A549 (cell line): ENCODE measurements around the gene ADPRHL1. TPM values are rescaled to one million over a fixed set of nuclear protein-coding genes. Genes with fewer than 3 reads are reported as not detected.

ENCODE experiments used
- ATAC-seq, 2 experiments: fragments of 200-7000 bp in 1 of 2; fragments of >200 bp in 1 of 2; cut with Nextera tagmentation in 1 of 2; cut with Tn5 transposase in 1 of 2; 3 replicates each; pipeline versions ENCODE4 v1.8.0 to v1.9.1; 2018 to 2020; ENCODE audit warnings: mild to moderate bottlenecking in 1 of 2, moderate library complexity in 1 of 2
- CTCF ChIA-PET: fragments of 300-600 bp; sonication (Branson Sonifier 250); formaldehyde crosslinking; extraction: SDS; loops from one replicate; lab custom pipeline; 2021; ENCODE audit warnings: antibody characterized with exemption, inconsistent platforms; lab: Yijun Ruan, JAX
- POLR2A ChIA-PET: fragments of 350-600 bp; formaldehyde crosslinking; extraction: SDS; loops from one replicate; lab custom pipeline; 2021; ENCODE audit warnings: antibody characterized with exemption, inconsistent platforms; lab: Yijun Ruan, JAX
- DNase-seq, 2 experiments: peaks; one replicate each; pipeline versions ENCODE4 v3.0.0 to v3.0.0-alpha.2; 2011 to 2016; ENCODE audit warnings: low read depth in 1 of 2, low spot score in 1 of 2
- FAIRE-seq: peaks from 2 replicates; lab custom pipeline; 2011; peaks lifted over from hg19 to GRCh38; lab: Jason Lieb, UNC
- H3K27ac ChIP-seq, 2 experiments: fragments of >200 bp; sonication (Bioruptor Twin); formaldehyde crosslinking; 3 replicates each; pipeline ENCODE4 v1.5.1; 2016 to 2017
- H3K4me1 ChIP-seq: fragments of >200 bp; sonication (Bioruptor Twin); formaldehyde crosslinking; 3 replicates; pipeline ENCODE4 v1.6.1; 2016
- H3K4me2 ChIP-seq: fragments of >200 bp; sonication (Bioruptor Twin); formaldehyde crosslinking; 3 replicates; pipeline ENCODE4 v1.6.1; 2016
- H3K4me3 ChIP-seq: fragments of >200 bp; sonication (Bioruptor Twin); formaldehyde crosslinking; 3 replicates; pipeline ENCODE4 v1.5.1; 2016
- H3K9me3 ChIP-seq: fragments of >200 bp; sonication (Bioruptor Twin); formaldehyde crosslinking; 3 replicates; pipeline ENCODE4 v1.6.1; 2016
- BHLHE40 ChIP-seq: IDR thresholded peaks from 2 replicates; pipeline ENCODE4 v1.6.1; 2012; ENCODE audit warnings: low read depth, low read length, inconsistent platforms
- CHD2 ChIP-seq: fragments of 150-350 bp; IDR thresholded peaks from 2 replicates; pipeline ENCODE4 v1.6.1; 2014; ENCODE audit warnings: low read length; ENCODE audit not compliant: partially characterized antibody
- CHD4 ChIP-seq: fragments of 200-600 bp; sonication (generic); IDR thresholded peaks from 2 replicates; pipeline ENCODE4 v1.6.1; 2016; ENCODE audit warnings: antibody characterized with exemption, mild to moderate bottlenecking, borderline replicate concordance
- EHF ChIP-seq: fragments of 250-450 bp; sonication (Bioruptor Pico); IDR thresholded peaks from 2 replicates; pipeline ENCODE4 v1.5.0; 2020; ENCODE audit warnings: mild to moderate bottlenecking
- EHMT2 ChIP-seq: fragments of 200-600 bp; sonication (generic); IDR thresholded peaks from 2 replicates; pipeline ENCODE4 v1.6.1; 2016; ENCODE audit warnings: antibody characterized with exemption, low read depth, mild to moderate bottlenecking, moderate library complexity
- EP300 ChIP-seq, 2 experiments: fragments of >200 bp; sonication (Bioruptor Twin); formaldehyde crosslinking; IDR thresholded peaks; 2 replicates in 1 of 2; 3 replicates in 1 of 2; pipeline ENCODE4 v1.6.1; 2016 to 2017
- FOSL2 ChIP-seq, 2 experiments: fragments of 450-650 bp in 1 of 2; fragments of >200 bp in 1 of 2; sonication (Bioruptor Twin) in 1 of 2; formaldehyde crosslinking; IDR thresholded peaks; 2 replicates each; pipeline versions ENCODE4 v1.5.0 to v1.6.1; 2016 to 2020; ENCODE audit warnings: mild to moderate bottlenecking in 1 of 2, moderate library complexity in 1 of 2
- FOXS1 ChIP-seq: fragments of 250-450 bp; sonication (Bioruptor Pico); IDR thresholded peaks from 2 replicates; pipeline ENCODE4 v1.5.0; 2020; ENCODE audit warnings: mild to moderate bottlenecking, moderate library complexity
- HOXA7 ChIP-seq: fragments of 250-450 bp; sonication (Bioruptor Pico); IDR thresholded peaks from 2 replicates; pipeline ENCODE4 v1.5.0; 2020; ENCODE audit warnings: mild to moderate bottlenecking, moderate library complexity
- JUN ChIP-seq, 2 experiments: fragments of >200 bp; sonication (Bioruptor Twin); formaldehyde crosslinking; IDR thresholded peaks; 2 replicates in 1 of 2; 3 replicates in 1 of 2; pipeline ENCODE4 v1.6.1; 2016 to 2017
- KDM1A ChIP-seq: fragments of 200-600 bp; sonication (generic); IDR thresholded peaks from 2 replicates; pipeline ENCODE4 v1.6.1; 2016; ENCODE audit warnings: low read depth, mild to moderate bottlenecking
- NFE2L2 ChIP-seq: fragments of 150-350 bp; conservative IDR thresholded peaks from 2 replicates; pipeline ENCODE4 v1.6.1; 2014; ENCODE audit warnings: low read length
- NPAS2 ChIP-seq: fragments of 250-450 bp; sonication (Bioruptor Pico); IDR thresholded peaks from 2 replicates; pipeline ENCODE4 v1.8.0; 2022; ENCODE audit warnings: mild to moderate bottlenecking, moderate library complexity, borderline replicate concordance
- POLR2AphosphoS2 ChIP-seq: conservative IDR thresholded peaks from 2 replicates; pipeline ENCODE4 v1.6.1; 2012; ENCODE audit warnings: low read length, improper control_type of control experiment, inconsistent platforms
- RAD21 ChIP-seq, 2 experiments: fragments of >200 bp in 1 of 2; sonication (Bioruptor Twin) in 1 of 2; formaldehyde crosslinking in 1 of 2; IDR thresholded peaks in 1 of 2; conservative IDR thresholded peaks in 1 of 2; 2 replicates in 1 of 2; 3 replicates in 1 of 2; pipeline ENCODE4 v1.6.1; 2012 to 2018; ENCODE audit warnings: inconsistent platforms in 1 of 2
- ZC3H11A ChIP-seq: fragments of 450-650 bp; IDR thresholded peaks from 2 replicates; pipeline ENCODE4 v1.6.1; 2014; ENCODE audit warnings: antibody characterized with exemption, mild to moderate bottlenecking
- ZNF302 ChIP-seq: fragments of 250-450 bp; sonication (Bioruptor Pico); IDR thresholded peaks from 2 replicates; pipeline ENCODE4 v1.9.0; 2021; ENCODE audit warnings: inconsistent platforms, mild to moderate bottlenecking, moderate library complexity
- ZSCAN20 ChIP-seq: fragments of 250-450 bp; sonication (Bioruptor Pico); IDR thresholded peaks from 2 replicates; pipeline ENCODE4 v1.8.0; 2022; ENCODE audit warnings: mild to moderate bottlenecking, moderate library complexity
- WGBS: methylation state at CpG from one replicate; pipeline ENCODE4 v1.1.6; 2017; ENCODE audit errors: missing lambda C conversion rate; 5-methylcytosine and 5-hydroxymethylcytosine counted together
- polyA plus RNA-seq, 4 experiments: library from polyadenylated mRNA; depleted of rRNA in 3 of 4; stranded (reverse); fragments of >200 nt; fragmentation: RNase III in 1 of 4; extraction: RNeasy Plus Mini Kit Qiagen cat#74134 plus additional on column Dnase treatment in 1 of 4; gene quantifications; 2 replicates in 3 of 4; 3 replicates in 1 of 4; pipeline ENCODE4 v1.2.3, GENCODE V29; 2011 to 2017
- TF ChIP-seq, protein P1 (sequence below): fragments of 200-600 bp; sonication (generic); IDR thresholded peaks from 2 replicates; pipeline ENCODE4 v1.6.1; 2016; ENCODE audit warnings: antibody characterized with exemption, mild to moderate bottlenecking, moderate library complexity
- TF ChIP-seq, protein P2 (sequence below): IDR thresholded peaks from 2 replicates; pipeline ENCODE4 v1.6.1; 2012

The ADPRHL1 gene
- polyA plus RNA-seq, 2 of the 4 experiments (the other 2 are of a cell fraction), result 11.0 to 11.4 TPM

DNA sequence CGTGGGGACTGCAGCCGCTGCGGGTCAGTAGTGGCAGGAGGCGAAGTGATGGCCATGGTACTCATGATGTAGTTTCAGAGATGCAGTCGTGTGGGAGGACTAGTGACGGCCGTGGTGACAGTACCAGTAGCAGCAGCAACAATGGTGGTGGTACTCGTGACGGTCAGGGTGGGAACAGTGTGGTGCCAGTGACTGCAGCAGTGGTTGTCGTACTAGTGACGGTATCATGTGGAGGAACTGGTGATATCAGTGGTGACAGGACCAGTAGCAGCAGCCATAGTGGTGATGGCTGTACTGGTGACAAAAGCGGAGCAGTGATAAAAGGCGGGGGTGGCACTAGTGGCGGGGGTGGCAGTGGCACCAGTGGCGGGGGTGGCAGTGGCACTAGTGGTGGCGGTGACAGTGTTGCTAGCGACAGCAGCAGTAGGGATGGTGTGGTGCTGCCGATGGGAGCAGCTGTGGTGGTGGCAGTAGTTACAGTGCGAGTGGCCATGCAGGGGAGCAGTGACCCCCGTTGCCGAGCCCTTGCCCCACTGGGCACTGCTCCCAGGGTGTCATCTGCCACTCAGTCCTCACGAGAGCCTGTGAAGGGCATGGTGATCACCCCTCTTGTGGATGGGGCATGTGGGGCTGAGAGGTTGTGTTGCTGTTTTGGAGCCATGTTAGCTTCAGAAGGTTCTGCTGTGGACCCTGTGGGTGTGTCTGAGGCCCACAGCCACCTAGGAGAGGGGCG lies 22.7 kb downstream of the ADPRHL1 start (continued):
- TF ChIP-seq, protein P1, sequence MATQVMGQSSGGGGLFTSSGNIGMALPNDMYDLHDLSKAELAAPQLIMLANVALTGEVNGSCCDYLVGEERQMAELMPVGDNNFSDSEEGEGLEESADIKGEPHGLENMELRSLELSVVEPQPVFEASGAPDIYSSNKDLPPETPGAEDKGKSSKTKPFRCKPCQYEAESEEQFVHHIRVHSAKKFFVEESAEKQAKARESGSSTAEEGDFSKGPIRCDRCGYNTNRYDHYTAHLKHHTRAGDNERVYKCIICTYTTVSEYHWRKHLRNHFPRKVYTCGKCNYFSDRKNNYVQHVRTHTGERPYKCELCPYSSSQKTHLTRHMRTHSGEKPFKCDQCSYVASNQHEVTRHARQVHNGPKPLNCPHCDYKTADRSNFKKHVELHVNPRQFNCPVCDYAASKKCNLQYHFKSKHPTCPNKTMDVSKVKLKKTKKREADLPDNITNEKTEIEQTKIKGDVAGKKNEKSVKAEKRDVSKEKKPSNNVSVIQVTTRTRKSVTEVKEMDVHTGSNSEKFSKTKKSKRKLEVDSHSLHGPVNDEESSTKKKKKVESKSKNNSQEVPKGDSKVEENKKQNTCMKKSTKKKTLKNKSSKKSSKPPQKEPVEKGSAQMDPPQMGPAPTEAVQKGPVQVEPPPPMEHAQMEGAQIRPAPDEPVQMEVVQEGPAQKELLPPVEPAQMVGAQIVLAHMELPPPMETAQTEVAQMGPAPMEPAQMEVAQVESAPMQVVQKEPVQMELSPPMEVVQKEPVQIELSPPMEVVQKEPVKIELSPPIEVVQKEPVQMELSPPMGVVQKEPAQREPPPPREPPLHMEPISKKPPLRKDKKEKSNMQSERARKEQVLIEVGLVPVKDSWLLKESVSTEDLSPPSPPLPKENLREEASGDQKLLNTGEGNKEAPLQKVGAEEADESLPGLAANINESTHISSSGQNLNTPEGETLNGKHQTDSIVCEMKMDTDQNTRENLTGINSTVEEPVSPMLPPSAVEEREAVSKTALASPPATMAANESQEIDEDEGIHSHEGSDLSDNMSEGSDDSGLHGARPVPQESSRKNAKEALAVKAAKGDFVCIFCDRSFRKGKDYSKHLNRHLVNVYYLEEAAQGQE, result no peak
- TF ChIP-seq FOSL2 (IDR thresholded peaks at IDR 0.05) (no peak), FOSL2 (CRISPR knock-in tag; IDR thresholded peaks at IDR 0.05) (no peak), CHD4 (no peak), RAD21 (conservative IDR thresholded peaks at IDR 0.05 in 1 of 2, IDR thresholded peaks at IDR 0.05 in 1 of 2) (no peak)

DNA sequence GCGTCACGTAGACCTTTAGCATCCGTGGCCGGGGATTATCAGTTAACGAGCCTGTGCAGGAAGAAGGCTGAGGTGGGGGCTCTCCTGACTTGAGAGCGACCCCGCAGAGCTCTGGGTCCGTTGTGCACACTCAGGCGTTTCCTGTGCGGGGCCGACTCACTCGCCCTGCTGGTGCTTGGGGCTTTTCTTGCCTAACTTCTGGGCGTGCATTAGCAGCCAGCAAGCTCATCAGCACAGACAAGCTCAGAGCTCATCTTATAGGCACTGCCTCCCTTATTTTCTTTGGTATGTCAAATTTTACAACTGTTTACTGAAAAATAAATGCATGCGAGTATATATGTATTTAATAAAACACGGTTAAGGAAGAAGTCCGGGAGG lies 23.7 kb downstream of the ADPRHL1 start:
- 68% methylated on average over 11 of the region's 16 CpGs for WGBS
- no peak overlapping the region for H3K4me3 ChIP-seq
- no peaks in the 10 kb centered on the region for H3K9me3 ChIP-seq
- FAIRE-seq (no peak), DNase-seq (no peak), ATAC-seq (no peak)
- H3K4me2 ChIP-seq, result no peak overlapping the region
- POLR2A ChIA-PET, result no interaction called here
- CTCF ChIA-PET, result no interaction called here
- no peak overlapping the region for H3K27ac ChIP-seq
- no peaks in the 10 kb centered on the region for H3K4me1 ChIP-seq
- no peak for TF ChIP-seq ZC3H11A
- TF ChIP-seq JUN (IDR thresholded peaks at IDR 0.05), result no peak
- TF ChIP-seq, protein P1, result no peak
- TF ChIP-seq FOSL2 (IDR thresholded peaks at IDR 0.05), result no peak
- no peak for TF ChIP-seq FOSL2 (CRISPR knock-in tag; IDR thresholded peaks at IDR 0.05)
- TF ChIP-seq ZNF302 (CRISPR knock-in tag), result no peak
- TF ChIP-seq, protein P2, sequence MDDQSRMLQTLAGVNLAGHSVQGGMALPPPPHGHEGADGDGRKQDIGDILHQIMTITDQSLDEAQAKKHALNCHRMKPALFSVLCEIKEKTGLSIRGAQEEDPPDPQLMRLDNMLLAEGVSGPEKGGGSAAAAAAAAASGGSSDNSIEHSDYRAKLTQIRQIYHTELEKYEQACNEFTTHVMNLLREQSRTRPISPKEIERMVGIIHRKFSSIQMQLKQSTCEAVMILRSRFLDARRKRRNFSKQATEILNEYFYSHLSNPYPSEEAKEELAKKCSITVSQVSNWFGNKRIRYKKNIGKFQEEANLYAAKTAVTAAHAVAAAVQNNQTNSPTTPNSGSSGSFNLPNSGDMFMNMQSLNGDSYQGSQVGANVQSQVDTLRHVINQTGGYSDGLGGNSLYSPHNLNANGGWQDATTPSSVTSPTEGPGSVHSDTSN, result no peak
- no peak for TF ChIP-seq HOXA7
- no peak for TF ChIP-seq NFE2L2
- no peak for TF ChIP-seq EHF
- no peak for TF ChIP-seq EP300 (IDR thresholded peaks at IDR 0.05)
- no peak for TF ChIP-seq POLR2AphosphoS2

DNA sequence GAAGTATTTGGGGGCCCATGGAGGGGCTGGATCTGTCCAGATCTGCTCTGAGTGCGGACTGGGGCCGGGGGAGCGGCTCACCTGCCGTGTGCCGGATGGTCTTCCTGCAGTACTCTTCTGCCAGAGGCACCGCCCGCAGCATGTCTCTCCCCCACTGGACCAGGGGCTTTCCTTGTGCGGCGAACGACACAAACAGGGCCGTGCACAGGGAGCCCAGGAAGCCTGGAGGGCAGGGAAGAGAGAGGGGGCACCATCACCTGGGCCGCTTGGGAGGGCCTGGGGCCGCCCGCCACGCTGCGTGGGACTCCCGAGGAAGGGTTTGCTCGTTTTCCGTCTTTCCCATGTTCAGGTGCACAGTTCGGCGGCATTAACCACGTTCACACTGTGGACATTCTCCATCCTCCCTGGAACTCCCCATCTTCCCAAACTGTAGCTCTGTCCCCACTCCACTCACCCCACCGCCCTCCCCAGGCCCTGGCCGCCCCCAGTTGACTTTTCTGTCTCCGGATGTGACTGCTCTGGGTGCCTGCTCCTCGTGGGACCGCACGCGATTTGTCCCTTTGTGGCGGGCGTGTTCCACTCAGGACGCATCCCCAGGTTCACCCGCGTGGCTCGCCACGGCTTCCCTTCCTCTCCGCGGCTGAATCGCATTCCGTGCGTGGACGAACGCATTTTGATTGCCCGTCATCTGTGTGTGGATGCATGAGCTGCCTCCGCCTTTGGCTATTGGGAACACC lies 24.2 kb downstream of the ADPRHL1 start:
- Histone ChIP-seq H3K27ac (no peak overlapping the region), H3K4me1 (no peaks in the 10 kb centered on the region), H3K4me3 (no peak overlapping the region), H3K9me3 (no peaks in the 10 kb centered on the region), H3K4me2 (no peak overlapping the region)
- ATAC-seq (no peak), DNase-seq (no peak), FAIRE-seq (no peak)
- CTCF ChIA-PET, result no interaction called here
- POLR2A ChIA-PET, result no interaction called here
- 87% methylated on average over 33 of the region's 45 CpGs for WGBS
- TF ChIP-seq CHD2 (no peak), NPAS2 (CRISPR knock-in tag) (no peak), EHMT2 (no peak), KDM1A (no peak), ZSCAN20 (no peak), BHLHE40 (no peak), FOXS1 (CRISPR knock-in tag) (no peak)
- TF ChIP-seq, protein P1, result no peak
